ENCODE results near the gene ANKRD33B.

ANKRD33B gene

GRCh38 chr5:10680876-10681481 is 117.1 kb downstream of the ANKRD33B start:
- Histone ChIP-seq H3K27me3 (ENCODE audit: control insufficient read depth, insufficient read depth, low read length) (no peaks in the 10 kb centered on the region), H3K9ac (ENCODE audit: low read depth, low read length) (no peak overlapping the region), H3K4me1 (ENCODE audit: control insufficient read depth, insufficient read depth, low read length) (peaks cover 15% of the 10 kb centered on the region), H3K9me3 (ENCODE audit: control insufficient read depth, insufficient read depth, low read length) (no peaks in the 10 kb centered on the region), H3K36me3 (ENCODE audit: control insufficient read depth, insufficient read depth, low read length) (peaks cover 34% of the 10 kb centered on the region), H3K27ac (ENCODE audit: low read depth, low read length) (no peak overlapping the region), H3K4me3 (ENCODE audit: low read depth, low read length) (no peak overlapping the region)

DNA sequence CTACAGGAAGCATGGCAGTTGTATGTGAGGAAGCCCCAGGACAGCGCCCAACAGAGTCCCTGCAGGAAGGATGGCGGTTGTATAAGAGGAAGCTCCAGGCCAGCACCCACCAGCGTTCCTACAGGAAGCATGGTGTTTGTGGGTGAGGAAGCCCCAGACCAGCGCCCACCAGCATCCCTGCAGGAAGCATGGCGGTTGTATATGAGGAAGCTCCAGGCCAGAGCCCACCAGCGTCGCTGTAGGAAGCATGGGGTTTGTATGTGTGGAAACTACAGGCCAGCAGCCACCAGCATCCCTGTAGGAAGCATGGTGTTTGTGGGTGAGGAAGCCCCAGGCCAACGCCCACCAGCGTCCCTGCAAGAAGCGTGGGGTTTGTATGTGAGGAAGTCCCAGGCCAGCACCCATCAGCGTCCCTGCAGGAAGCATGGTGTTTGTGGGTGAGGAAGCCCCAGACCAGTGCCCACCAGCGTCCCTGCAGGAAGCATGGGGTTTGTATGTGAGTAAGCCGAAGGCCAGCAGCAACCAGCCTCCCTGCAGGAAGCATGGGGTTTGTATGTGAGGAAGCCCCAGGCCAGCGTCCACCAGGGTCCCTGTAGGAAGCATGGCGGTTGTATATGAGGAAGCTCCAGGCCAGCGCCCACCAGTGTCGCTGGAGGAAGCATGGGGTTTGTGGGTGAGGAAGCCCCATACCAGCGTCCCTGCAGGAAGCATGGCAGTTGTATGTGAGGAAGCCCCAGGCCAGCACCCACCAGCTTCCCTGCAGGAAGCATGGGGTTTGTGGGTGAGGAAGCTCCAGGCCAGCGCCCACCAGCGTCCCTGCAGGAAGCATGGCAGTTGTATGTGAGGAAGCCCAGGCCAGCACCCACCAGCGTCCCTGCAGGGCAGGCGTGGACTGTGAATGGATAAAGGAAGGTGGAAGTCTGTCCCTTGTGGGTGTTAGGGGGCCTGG is 118.1 kb downstream of the ANKRD33B start:
- Histone ChIP-seq H3K9me3 (ENCODE audit: control insufficient read depth, insufficient read depth, low read length) (no peaks in the 10 kb centered on the region; the same call in 1 of the 2 replicates), H3K4me3 (ENCODE audit: low read depth, low read length) (no peak overlapping the region), H3K27me3 (ENCODE audit: control insufficient read depth, insufficient read depth, low read length) (no peaks in the 10 kb centered on the region), H3K27ac (ENCODE audit: low read depth, low read length) (no peak overlapping the region), H3K9ac (ENCODE audit: low read depth, low read length) (no peak overlapping the region), H3K36me3 (ENCODE audit: control insufficient read depth, insufficient read depth, low read length) (peaks cover 34% of the 10 kb centered on the region), H3K4me1 (ENCODE audit: control insufficient read depth, insufficient read depth, low read length) (peaks cover 15% of the 10 kb centered on the region)

GRCh38 chr5:10682801-10683525 is 119.1 kb downstream of the ANKRD33B start:
- H3K4me1 ChIP-seq (ENCODE audit: control insufficient read depth, insufficient read depth, low read length), result peaks cover 15% of the 10 kb centered on the region
- H3K36me3 ChIP-seq (ENCODE audit: control insufficient read depth, insufficient read depth, low read length), result peaks cover 34% of the 10 kb centered on the region

GRCh38 chr5:10684303-10685086 is 120.6 kb downstream of the ANKRD33B start:
- Histone ChIP-seq H3K36me3 (ENCODE audit: control insufficient read depth, insufficient read depth, low read length) (peaks cover 30% of the 10 kb centered on the region), H3K27me3 (ENCODE audit: control insufficient read depth, insufficient read depth, low read length) (no peaks in the 10 kb centered on the region), H3K27ac (ENCODE audit: low read depth, low read length) (no peak overlapping the region), H3K9me3 (ENCODE audit: control insufficient read depth, insufficient read depth, low read length) (no peaks in the 10 kb centered on the region; the same call in 1 of the 2 replicates), H3K4me1 (ENCODE audit: control insufficient read depth, insufficient read depth, low read length) (peaks cover 16% of the 10 kb centered on the region), H3K9ac (ENCODE audit: low read depth, low read length) (no peak overlapping the region), H3K4me3 (ENCODE audit: low read depth, low read length) (no peak overlapping the region)

More at GRCh38 chr5:10682801-10683525, 119.1 kb downstream of the ANKRD33B start:
- H3K9me3 ChIP-seq (ENCODE audit: control insufficient read depth, insufficient read depth, low read length), result no peaks in the 10 kb centered on the region; the same call in 1 of the 2 replicates
- H3K27ac ChIP-seq (ENCODE audit: low read depth, low read length), result no peak overlapping the region
- H3K9ac ChIP-seq (ENCODE audit: low read depth, low read length), result no peak overlapping the region
- no peak overlapping the region for H3K4me3 ChIP-seq (ENCODE audit: low read depth, low read length)
- H3K27me3 ChIP-seq (ENCODE audit: control insufficient read depth, insufficient read depth, low read length), result no peaks in the 10 kb centered on the region

- H3K27me3 ChIP-seq (ENCODE audit: control insufficient read depth, insufficient read depth, low read length), result no peaks in the 10 kb centered on the region
Measured at GRCh38 chr5:10685115-10685521, 121.2 kb downstream of the ANKRD33B start.

GRCh38 chr5:10686890-10687289 is 123.0 kb downstream of the ANKRD33B start:
- H3K4me3 ChIP-seq (ENCODE audit: low read depth, low read length), result no peak overlapping the region
- peaks cover 25% of the 10 kb centered on the region for H3K4me1 ChIP-seq (ENCODE audit: control insufficient read depth, insufficient read depth, low read length)
- peaks cover 12% of the 10 kb centered on the region; the same call in 1 of the 2 replicates for H3K36me3 ChIP-seq (ENCODE audit: control insufficient read depth, insufficient read depth, low read length)
- H3K9me3 ChIP-seq (ENCODE audit: control insufficient read depth, insufficient read depth, low read length), result no peaks in the 10 kb centered on the region; the same call in 1 of the 2 replicates
- H3K27ac ChIP-seq (ENCODE audit: low read depth, low read length), result no peak overlapping the region
- no peaks in the 10 kb centered on the region for H3K27me3 ChIP-seq (ENCODE audit: control insufficient read depth, insufficient read depth, low read length)
- no peak overlapping the region for H3K9ac ChIP-seq (ENCODE audit: low read depth, low read length)

More at GRCh38 chr5:10685115-10685521, 121.2 kb downstream of the ANKRD33B start:
- Histone ChIP-seq H3K9me3 (ENCODE audit: control insufficient read depth, insufficient read depth, low read length) (no peaks in the 10 kb centered on the region; the same call in 1 of the 2 replicates), H3K27ac (ENCODE audit: low read depth, low read length) (no peak overlapping the region), H3K9ac (ENCODE audit: low read depth, low read length) (no peak overlapping the region), H3K36me3 (ENCODE audit: control insufficient read depth, insufficient read depth, low read length) (peaks cover 24% of the 10 kb centered on the region), H3K4me1 (ENCODE audit: control insufficient read depth, insufficient read depth, low read length) (peaks cover 21% of the 10 kb centered on the region), H3K4me3 (ENCODE audit: low read depth, low read length) (no peak overlapping the region)

DNA sequence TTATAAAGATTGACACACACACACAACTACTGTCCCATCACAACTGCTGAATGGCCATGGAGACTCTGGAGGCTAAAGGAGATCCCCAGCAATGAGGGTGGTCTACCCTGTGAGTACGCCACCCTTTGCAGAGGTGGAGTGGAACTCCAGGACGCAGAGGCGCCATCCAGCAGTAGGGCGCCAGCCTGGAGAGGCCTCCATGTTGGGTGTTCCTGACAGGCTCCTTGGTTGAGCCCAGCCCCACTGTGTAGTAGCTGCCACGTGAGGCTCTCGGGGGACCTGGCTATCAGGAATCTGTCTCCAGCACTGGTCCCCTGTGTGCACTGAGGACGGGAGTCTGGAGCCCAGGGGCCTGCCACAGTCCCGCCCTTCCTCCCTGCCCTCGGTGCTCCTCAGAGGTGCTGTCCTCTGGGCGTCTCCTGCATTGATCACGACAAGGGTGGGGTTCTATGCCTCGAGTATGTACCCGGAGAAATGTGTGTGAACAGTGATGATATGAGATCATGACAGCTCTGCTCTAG is 124.8 kb downstream of the ANKRD33B start:
- Histone ChIP-seq H3K27ac (ENCODE audit: low read depth, low read length) (no peak overlapping the region), H3K36me3 (ENCODE audit: control insufficient read depth, insufficient read depth, low read length) (no peaks in the 10 kb centered on the region), H3K27me3 (ENCODE audit: control insufficient read depth, insufficient read depth, low read length) (no peaks in the 10 kb centered on the region), H3K9ac (ENCODE audit: low read depth, low read length) (no peak overlapping the region), H3K9me3 (ENCODE audit: control insufficient read depth, insufficient read depth, low read length) (no peaks in the 10 kb centered on the region; the same call in 1 of the 2 replicates), H3K4me1 (ENCODE audit: control insufficient read depth, insufficient read depth, low read length) (peaks cover 25% of the 10 kb centered on the region), H3K4me3 (ENCODE audit: low read depth, low read length) (no peak overlapping the region)

GRCh38 chr5:10689391-10690081 is 125.7 kb downstream of the ANKRD33B start:
- H3K4me1 ChIP-seq (ENCODE audit: control insufficient read depth, insufficient read depth, low read length), result peaks cover 24% of the 10 kb centered on the region
- H3K4me3 ChIP-seq (ENCODE audit: low read depth, low read length), result no peak overlapping the region
- no peaks in the 10 kb centered on the region for H3K36me3 ChIP-seq (ENCODE audit: control insufficient read depth, insufficient read depth, low read length)
- no peak overlapping the region for H3K27ac ChIP-seq (ENCODE audit: low read depth, low read length)
- H3K9ac ChIP-seq (ENCODE audit: low read depth, low read length), result no peak overlapping the region
- no peaks in the 10 kb centered on the region for H3K27me3 ChIP-seq (ENCODE audit: control insufficient read depth, insufficient read depth, low read length)
- no peaks in the 10 kb centered on the region; the same call in 1 of the 2 replicates for H3K9me3 ChIP-seq (ENCODE audit: control insufficient read depth, insufficient read depth, low read length)

GRCh38 chr5:10690460-10691440 is 126.9 kb downstream of the ANKRD33B start:
- no peak overlapping the region for H3K9ac ChIP-seq (ENCODE audit: low read depth, low read length)
- H3K4me3 ChIP-seq (ENCODE audit: low read depth, low read length), result no peak overlapping the region
- no peak overlapping the region for H3K27ac ChIP-seq (ENCODE audit: low read depth, low read length)
- H3K36me3 ChIP-seq (ENCODE audit: control insufficient read depth, insufficient read depth, low read length), result no peaks in the 10 kb centered on the region
- peaks cover 12% of the 10 kb centered on the region for H3K4me1 ChIP-seq (ENCODE audit: control insufficient read depth, insufficient read depth, low read length)
- H3K27me3 ChIP-seq (ENCODE audit: control insufficient read depth, insufficient read depth, low read length), result no peaks in the 10 kb centered on the region
- no peaks in the 10 kb centered on the region; the same call in 1 of the 2 replicates for H3K9me3 ChIP-seq (ENCODE audit: control insufficient read depth, insufficient read depth, low read length)

Measured in HUES48 (cell line).